Renal cortical epithelial cell (primary cell): ENCODE measurements around the gene ARL14EP. TPM values are rescaled to one million over a fixed set of nuclear protein-coding genes. Genes with fewer than 3 reads are reported as not detected.

Experiments
- DNase-seq: peaks from one replicate; pipeline ENCODE4 v3.0.0-alpha.2; 2011; ENCODE audit warnings: low read depth
- total RNA-seq: library from RNA; depleted of rRNA; stranded (reverse); fragments of >200 nt; gene quantifications from 2 replicates; pipeline ENCODE4 v1.2.3, GENCODE V29; 2014

ARL14EP gene
- total RNA-seq, 1 donor from 2014 or later: 43.2 TPM

- no peak for DNase-seq
Measured at GRCh38 chr11:30380846-30381245, 57.9 kb downstream of the ARL14EP start.

GRCh38 chr11:30381879-30382278, 59.0 kb downstream of the ARL14EP start:
- no peak for DNase-seq

Other genes starting within 250 kb of the ARL14EP start
- gene FSHB, start 92.1 kb upstream of the ARL14EP start, total RNA-seq: not detected in 2 replicates